ENCODE measurements around the gene TRIO. TPM values are rescaled to one million over a fixed set of nuclear protein-coding genes. Genes with fewer than 3 reads are reported as not detected.

The TRIO gene
- total RNA-seq, 1 donor from 2014 or later: 200 TPM

DNA sequence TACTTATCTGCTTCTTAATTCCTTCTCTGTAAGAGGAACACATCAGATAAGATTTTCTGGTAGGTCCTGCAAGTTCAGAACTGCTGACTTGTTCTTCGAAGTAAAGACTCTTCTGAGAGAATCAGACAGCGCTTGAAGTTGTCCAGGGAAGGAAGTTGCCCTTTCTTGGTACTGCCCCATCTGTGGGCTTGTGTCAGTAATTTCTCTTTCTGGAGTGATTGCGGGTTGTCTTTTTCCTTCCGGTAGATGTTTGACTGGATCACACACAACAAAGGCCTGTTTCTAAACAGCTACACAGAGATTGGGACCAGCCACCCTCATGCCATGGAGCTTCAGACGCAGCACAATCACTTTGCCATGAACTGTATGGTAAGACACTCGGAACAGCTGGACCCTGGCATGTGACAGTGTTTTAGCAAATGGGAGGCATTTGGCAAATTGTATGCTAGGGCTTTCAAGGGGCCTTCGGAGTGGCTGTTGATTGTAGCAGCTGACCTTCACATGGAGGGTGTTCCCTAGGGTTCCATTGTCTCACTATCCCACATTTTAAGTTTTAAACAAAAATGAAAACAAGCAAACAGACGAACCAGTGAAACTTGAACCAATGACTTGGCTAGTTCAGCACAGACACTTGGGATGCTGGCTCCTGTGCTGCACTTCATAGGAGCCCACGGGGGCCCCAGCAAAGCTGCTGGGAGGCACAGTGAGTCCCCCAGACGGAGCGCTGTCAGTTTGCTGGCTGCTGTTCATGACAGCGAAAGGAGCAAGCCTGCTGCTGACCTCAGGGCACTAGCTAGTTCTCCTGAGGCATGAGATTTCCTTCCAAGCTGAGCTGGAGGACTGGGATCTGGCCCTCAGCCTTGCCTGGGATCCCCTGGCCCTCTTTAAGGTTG, 149.9 kb downstream of the TRIO start:
- Mint-ChIP-seq H3K4me3 (ENCODE audit: unreplicated experiment) (no peak overlapping the region), H3K36me3 (ENCODE audit: low read depth) (peaks cover 29% of the 10 kb centered on the region), H3K27me3 (ENCODE audit: low read depth) (no peaks in the 10 kb centered on the region), H3K27ac (ENCODE audit: unreplicated experiment) (no peak overlapping the region), H3K4me1 (ENCODE audit: low read depth) (peaks cover 3% of the 10 kb centered on the region), H3K9me3 (ENCODE audit: low read depth) (no peaks in the 10 kb centered on the region)
- no peak for DNase-seq (ENCODE audit: low spot score)
- TF ChIP-seq, protein P1, sequence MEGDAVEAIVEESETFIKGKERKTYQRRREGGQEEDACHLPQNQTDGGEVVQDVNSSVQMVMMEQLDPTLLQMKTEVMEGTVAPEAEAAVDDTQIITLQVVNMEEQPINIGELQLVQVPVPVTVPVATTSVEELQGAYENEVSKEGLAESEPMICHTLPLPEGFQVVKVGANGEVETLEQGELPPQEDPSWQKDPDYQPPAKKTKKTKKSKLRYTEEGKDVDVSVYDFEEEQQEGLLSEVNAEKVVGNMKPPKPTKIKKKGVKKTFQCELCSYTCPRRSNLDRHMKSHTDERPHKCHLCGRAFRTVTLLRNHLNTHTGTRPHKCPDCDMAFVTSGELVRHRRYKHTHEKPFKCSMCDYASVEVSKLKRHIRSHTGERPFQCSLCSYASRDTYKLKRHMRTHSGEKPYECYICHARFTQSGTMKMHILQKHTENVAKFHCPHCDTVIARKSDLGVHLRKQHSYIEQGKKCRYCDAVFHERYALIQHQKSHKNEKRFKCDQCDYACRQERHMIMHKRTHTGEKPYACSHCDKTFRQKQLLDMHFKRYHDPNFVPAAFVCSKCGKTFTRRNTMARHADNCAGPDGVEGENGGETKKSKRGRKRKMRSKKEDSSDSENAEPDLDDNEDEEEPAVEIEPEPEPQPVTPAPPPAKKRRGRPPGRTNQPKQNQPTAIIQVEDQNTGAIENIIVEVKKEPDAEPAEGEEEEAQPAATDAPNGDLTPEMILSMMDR (IDR thresholded peaks at IDR 0.05): no peak

DNA sequence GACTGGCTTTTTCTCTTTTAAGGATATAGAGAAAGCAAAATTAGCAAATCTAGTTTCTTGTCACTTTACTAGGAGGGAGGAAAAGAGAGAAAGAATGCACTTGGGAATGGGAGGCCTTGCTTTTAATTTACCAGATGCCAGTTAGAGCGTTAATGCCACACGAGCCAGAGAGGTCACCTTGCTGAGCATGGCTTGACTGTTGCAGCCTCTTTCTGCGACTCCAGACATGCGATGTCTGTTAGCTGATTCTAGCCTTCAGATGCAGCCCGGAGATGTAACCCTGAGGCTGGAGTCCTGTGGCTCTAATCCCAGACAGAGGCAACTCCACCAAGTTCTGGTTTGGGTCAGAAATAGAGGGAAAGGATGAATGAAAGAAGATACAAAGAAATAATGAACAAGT, 152.5 kb downstream of the TRIO start:
- Mint-ChIP-seq H3K27me3 (ENCODE audit: low read depth) (no peaks in the 10 kb centered on the region), H3K27ac (ENCODE audit: unreplicated experiment) (peak overlapping the region; percentile 39), H3K4me3 (ENCODE audit: unreplicated experiment) (no peak overlapping the region), H3K4me1 (ENCODE audit: low read depth) (peaks cover 3% of the 10 kb centered on the region), H3K36me3 (ENCODE audit: low read depth) (peaks cover 32% of the 10 kb centered on the region), H3K9me3 (ENCODE audit: low read depth) (no peaks in the 10 kb centered on the region)
- TF ChIP-seq, protein P1 (IDR thresholded peaks at IDR 0.05): no peak
- no peak for DNase-seq (ENCODE audit: low spot score)

DNA sequence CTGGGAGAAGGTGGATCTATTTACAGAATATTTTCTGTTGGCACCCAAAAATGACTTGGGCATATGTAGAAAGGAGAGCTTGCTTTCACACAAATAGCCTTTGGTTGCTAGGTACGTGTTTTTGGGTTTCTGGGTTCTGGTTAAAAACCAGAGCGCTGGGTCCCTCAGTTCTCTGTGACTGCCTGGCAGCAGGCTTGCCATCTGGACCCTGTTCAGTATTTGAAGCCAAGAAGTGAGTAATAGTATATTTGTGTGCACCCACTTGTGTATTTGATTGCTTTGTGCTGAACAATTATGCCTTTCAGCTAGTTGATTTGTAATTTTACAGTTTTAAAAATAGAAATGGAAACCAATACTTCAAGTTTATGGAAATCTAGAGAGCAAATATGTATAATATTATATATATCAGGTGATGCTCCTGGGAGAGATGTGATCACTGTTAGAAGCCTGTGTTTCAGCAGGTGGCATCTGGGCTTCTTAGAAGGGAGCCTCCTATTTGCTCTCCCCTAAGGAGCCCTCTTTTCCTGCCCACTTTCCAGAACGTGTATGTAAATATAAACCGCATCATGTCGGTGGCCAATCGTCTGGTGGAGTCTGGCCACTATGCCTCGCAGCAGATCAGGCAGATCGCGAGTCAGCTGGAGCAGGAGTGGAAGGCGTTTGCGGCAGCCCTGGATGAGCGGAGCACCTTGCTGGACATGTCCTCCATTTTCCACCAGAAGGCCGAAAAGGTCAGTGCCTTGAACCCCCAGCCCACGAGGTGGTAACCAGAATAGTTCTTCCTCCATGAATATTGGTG, 153.6 kb downstream of the TRIO start:
- no peaks in the 10 kb centered on the region for H3K9me3 Mint-ChIP-seq (ENCODE audit: low read depth)
- no peak for DNase-seq (ENCODE audit: low spot score)
- no peak overlapping the region for H3K27ac Mint-ChIP-seq (ENCODE audit: unreplicated experiment)
- no peaks in the 10 kb centered on the region for H3K27me3 Mint-ChIP-seq (ENCODE audit: low read depth)
- peaks cover 9% of the 10 kb centered on the region for H3K4me1 Mint-ChIP-seq (ENCODE audit: low read depth)
- H3K36me3 Mint-ChIP-seq (ENCODE audit: low read depth): peaks cover 24% of the 10 kb centered on the region
- H3K4me3 Mint-ChIP-seq (ENCODE audit: unreplicated experiment): no peak overlapping the region
- TF ChIP-seq, protein P1 (IDR thresholded peaks at IDR 0.05): no peak

GRCh38 chr5:14297697-14298096, 154.6 kb downstream of the TRIO start:
- peaks cover 9% of the 10 kb centered on the region for H3K4me1 Mint-ChIP-seq (ENCODE audit: low read depth)
- DNase-seq (ENCODE audit: low spot score): no peak
- peaks cover 20% of the 10 kb centered on the region for H3K36me3 Mint-ChIP-seq (ENCODE audit: low read depth)
- H3K4me3 Mint-ChIP-seq (ENCODE audit: unreplicated experiment): no peak overlapping the region
- no peak overlapping the region for H3K27ac Mint-ChIP-seq (ENCODE audit: unreplicated experiment)
- TF ChIP-seq, protein P1 (IDR thresholded peaks at IDR 0.05): no peak
- no peaks in the 10 kb centered on the region for H3K9me3 Mint-ChIP-seq (ENCODE audit: low read depth)
- H3K27me3 Mint-ChIP-seq (ENCODE audit: low read depth): no peaks in the 10 kb centered on the region

- DNase-seq (ENCODE audit: low spot score): no peak
- H3K4me1 Mint-ChIP-seq (ENCODE audit: low read depth): peaks cover 9% of the 10 kb centered on the region
- no peaks in the 10 kb centered on the region for H3K9me3 Mint-ChIP-seq (ENCODE audit: low read depth)
- no peak overlapping the region for H3K4me3 Mint-ChIP-seq (ENCODE audit: unreplicated experiment)
- H3K27ac Mint-ChIP-seq (ENCODE audit: unreplicated experiment): no peak overlapping the region
- H3K27me3 Mint-ChIP-seq (ENCODE audit: low read depth): no peaks in the 10 kb centered on the region
- peaks cover 19% of the 10 kb centered on the region for H3K36me3 Mint-ChIP-seq (ENCODE audit: low read depth)
- TF ChIP-seq, protein P1 (IDR thresholded peaks at IDR 0.05): no peak
These were observed 155.1 kb downstream of the TRIO start for GRCh38 chr5:14298126-14298847.

Measured in chondrocyte (in vitro differentiated cells).